Measurements from ENCODE around the gene PRSS35.

The PRSS35 gene

DNA sequence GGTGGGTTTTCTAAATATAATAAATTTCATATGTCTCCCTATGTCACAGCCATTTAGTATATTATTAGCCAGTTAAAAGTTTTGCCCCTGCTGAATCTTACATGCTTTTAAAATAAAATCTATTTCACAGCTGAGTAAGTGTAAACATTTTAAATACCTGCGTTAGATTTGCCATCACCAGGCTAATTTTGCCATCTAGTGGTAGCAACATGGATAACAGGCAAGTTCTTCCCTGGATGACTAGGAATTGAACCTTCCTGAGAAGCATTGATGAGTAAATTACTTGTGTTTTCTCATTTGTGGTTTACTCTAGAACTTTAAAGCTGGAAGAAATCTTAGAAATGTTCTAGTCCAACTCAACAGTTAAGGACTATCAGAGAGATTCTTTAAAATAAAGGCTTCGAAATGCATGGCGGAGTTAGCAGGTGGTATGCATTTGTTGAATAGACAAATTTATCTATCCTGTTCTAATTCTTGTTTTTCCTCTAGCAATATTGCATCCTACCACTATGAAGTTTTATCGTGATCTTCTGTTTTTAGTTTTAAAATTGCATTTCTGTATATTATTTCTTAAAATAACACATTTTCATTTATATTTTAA lies 2.6 kb downstream of the PRSS35 start:
- TF ChIP-seq, protein P1, sequence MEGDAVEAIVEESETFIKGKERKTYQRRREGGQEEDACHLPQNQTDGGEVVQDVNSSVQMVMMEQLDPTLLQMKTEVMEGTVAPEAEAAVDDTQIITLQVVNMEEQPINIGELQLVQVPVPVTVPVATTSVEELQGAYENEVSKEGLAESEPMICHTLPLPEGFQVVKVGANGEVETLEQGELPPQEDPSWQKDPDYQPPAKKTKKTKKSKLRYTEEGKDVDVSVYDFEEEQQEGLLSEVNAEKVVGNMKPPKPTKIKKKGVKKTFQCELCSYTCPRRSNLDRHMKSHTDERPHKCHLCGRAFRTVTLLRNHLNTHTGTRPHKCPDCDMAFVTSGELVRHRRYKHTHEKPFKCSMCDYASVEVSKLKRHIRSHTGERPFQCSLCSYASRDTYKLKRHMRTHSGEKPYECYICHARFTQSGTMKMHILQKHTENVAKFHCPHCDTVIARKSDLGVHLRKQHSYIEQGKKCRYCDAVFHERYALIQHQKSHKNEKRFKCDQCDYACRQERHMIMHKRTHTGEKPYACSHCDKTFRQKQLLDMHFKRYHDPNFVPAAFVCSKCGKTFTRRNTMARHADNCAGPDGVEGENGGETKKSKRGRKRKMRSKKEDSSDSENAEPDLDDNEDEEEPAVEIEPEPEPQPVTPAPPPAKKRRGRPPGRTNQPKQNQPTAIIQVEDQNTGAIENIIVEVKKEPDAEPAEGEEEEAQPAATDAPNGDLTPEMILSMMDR (IDR thresholded peaks at IDR 0.05) = peak; percentile 69
- DNase-seq (ENCODE audit: low spot score) = no peak

DNA sequence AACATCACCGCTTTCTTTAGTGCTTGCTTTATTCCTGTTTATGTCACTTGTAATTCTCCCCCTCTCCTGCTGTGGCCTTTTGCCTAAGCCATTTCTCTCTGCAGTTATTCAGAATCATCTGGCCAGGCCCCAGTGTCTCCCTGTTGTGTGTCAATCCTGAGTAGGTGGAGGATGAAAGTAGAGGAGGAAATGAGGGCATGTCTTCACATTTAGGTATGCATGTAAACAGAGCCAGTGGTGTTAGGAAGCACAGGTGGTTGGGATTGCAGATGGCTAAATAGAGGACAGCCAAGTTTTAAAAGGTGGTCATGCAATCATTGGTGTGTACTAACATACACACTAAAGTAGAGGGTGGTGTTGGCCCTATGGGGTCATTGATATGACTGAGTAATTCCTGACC lies 5.2 kb downstream of the PRSS35 start:
- TF ChIP-seq, protein P1 (IDR thresholded peaks at IDR 0.05) = no peak
- no peak for DNase-seq (ENCODE audit: low spot score)
- H3K27ac ChIP-seq = no peak overlapping the region
- H3K4me3 ChIP-seq = no peak overlapping the region

More for the DNA sequence above, 2.6 kb downstream of the PRSS35 start:
- Histone ChIP-seq H3K4me3 (no peak overlapping the region), H3K27ac (no peak overlapping the region)

DNA sequence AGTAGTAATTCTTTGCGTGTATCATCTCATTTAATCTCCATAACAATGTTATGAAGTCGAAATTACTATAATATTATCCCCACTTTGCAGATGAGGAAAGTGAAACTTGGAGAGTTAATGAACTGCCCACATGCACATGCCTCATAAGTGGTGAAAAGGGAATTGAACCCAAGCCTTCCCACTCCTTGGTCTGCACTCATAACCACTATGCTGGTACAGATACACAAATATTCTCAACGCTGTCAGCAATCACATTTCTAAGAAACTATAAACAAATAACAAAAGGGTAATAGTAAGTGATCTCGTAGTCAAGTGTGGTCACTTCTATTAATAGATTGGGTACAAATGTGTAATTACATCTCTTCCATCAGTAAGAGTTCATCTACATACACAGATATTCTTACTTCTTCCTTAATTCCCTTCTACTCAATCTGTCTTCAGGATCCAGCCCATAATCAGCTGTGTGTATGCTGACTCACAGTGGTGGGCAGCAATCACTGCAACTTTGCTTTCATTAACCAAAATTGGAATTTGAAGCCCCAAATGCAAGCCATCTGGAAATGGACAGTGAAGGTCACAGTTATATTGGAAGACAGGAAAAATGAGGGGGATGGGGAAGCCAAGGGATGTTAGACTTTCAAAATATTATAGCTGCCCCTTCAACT lies 6.6 kb downstream of the PRSS35 start:
- TF ChIP-seq, protein P1 (IDR thresholded peaks at IDR 0.05) = no peak
- DNase-seq (ENCODE audit: low spot score) = no peak
- no peak overlapping the region for H3K27ac ChIP-seq
- H3K4me3 ChIP-seq = no peak overlapping the region

DNA sequence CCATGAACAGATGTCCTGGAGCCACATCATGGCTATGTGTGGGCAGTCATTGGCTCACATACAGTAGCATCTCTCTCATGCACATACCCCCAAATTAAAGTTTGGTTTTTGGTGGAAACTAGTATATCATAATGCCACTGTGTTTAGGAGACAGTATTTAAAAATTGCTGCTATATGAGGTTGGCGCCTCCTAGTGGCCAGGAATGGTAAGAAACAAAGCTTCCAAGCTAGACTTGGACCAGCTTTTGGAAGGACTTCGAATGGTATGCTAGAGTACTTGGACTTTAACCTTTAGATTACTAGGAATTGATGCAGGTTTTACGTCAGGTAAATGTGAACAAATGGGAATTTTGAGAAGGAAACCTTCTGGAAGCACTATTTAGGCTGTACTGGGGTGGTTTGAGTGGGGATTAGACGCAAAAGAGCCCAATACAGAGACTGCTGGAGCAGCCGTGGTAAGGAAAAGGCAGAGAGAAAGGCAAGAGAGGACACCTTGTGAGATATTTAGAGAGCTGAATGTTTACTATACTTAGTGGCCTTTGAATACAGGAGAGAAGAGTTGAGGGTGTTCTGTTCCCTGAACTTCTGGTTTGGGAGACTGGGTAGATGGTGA lies 23.8 kb downstream of the PRSS35 start:
- H3K4me3 ChIP-seq = no peak overlapping the region

DNA sequence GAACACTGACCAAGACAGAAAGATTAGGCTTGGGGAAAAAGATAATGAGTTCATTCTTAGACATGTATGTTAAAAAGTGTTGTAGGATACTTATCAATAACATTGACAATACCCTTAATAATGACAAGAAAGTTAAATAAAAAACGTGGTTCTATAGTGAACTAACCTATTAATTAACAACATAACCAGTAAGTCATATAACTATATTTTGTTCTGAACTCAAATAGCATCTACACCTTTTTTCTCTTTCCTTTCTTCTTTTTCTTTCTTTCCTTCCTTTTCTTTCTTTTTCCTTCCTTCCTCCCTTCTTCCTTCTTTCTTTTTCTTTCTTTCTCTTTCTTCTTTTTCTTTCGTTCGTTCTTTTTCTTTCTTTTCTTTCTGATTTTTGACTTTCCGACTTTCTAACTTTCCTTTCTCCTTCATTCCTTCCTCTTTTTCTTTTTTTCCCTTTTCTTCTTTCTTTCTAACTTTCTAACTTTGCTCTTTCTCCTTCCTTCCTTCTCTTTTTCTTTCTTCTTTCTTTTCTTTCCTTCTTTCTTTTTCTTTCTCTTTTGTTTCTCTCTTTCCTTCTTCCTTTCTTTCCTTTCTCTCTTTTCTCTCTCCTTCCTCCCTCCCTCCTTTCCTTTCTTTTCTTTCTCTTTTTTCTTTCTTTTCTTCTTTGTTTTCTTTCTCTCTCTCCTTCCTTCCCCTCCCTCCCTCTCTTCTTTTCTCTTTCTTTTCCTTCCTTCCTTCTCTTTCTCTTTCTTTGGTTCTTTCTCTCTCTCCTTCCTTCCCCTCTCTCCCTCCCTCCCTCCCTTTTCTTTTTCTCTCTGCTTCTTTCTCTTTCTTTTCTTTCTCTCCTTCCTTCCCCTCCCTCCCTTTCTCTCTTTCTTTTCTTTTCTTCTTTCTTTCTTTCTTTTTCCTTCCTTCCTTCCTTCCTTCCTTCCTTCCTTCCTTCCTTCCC lies 24.6 kb downstream of the PRSS35 start:
- H3K27ac ChIP-seq = no peak overlapping the region
- TF ChIP-seq, protein P1 (IDR thresholded peaks at IDR 0.05) = no peak

More for the DNA sequence above, 23.8 kb downstream of the PRSS35 start:
- DNase-seq (ENCODE audit: low spot score) = no peak
- TF ChIP-seq, protein P1 (IDR thresholded peaks at IDR 0.05) = peak; percentile 19
- no peak overlapping the region for H3K27ac ChIP-seq

DNA sequence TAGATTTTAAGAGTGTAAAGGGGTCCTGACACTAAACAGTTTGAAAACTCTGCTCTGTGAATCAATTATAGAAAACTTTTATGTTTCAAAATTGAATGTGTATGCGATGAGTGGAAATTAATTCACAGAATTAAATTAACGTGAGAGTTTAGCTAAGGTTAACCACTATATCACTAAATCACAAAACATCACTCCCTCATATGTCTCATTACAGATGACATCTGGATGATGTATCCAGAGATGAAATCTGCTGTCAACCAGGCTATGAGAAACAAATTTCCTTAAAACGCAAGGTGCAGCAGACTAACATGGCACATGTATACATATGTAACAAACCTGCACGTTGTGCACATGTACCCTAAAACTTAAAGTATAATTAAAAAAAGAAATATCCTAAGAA lies 27.3 kb downstream of the PRSS35 start:
- TF ChIP-seq, protein P1 (IDR thresholded peaks at IDR 0.05) = no peak
- Histone ChIP-seq H3K4me3 (no peak overlapping the region), H3K27ac (no peak overlapping the region)
- DNase-seq (ENCODE audit: low spot score) = no peak

More for the DNA sequence above, 24.6 kb downstream of the PRSS35 start:
- no peak for DNase-seq (ENCODE audit: low spot score)
- H3K4me3 ChIP-seq = no peak overlapping the region
